K562 (cell line): Measurements from ENCODE around the gene CALML3. TPM values are rescaled to one million over a fixed set of nuclear protein-coding genes. Genes with fewer than 3 reads are reported as not detected.

Experiments used
- ATAC-seq: fragments of 200-7000 bp; cut with Tn5 transposase; 3 replicates; pipeline ENCODE4 v1.9.1; 2020; ENCODE audit warnings: moderate library complexity
- BruUV-seq: library from RNA; stranded (reverse); fragments of 400-500 nt; replicated peaks from 2 replicates; lab custom pipeline; 2021; lab: Mats Ljungman, UMichigan
- CTCF ChIA-PET: fragments of 300-600 bp; formaldehyde crosslinking; extraction: SDS; loops from one replicate; lab custom pipeline; 2021; ENCODE audit warnings: low intra/inter-chr PET ratio; lab: Yijun Ruan, JAX
- POLR2A ChIA-PET: fragments of 300-600, 350-650 bp; sonication (Branson Sonifier 250); formaldehyde crosslinking; extraction: SDS; loops from one replicate; lab custom pipeline; 2021; ENCODE audit warnings: antibody characterized with exemption, inconsistent platforms; lab: Yijun Ruan, JAX
- DNase-seq, 4 experiments: peaks; one replicate each; pipeline versions ENCODE4 v3.0.0 to v3.0.0-alpha.2; 2011 to 2018; ENCODE audit warnings: low spot score in 3 of 4, mixed read lengths in 3 of 4; ENCODE audit errors: extremely low read depth in 1 of 4
- FAIRE-seq: peaks from 2 replicates; lab custom pipeline; 2011; peaks lifted over from hg19 to GRCh38; lab: Jason Lieb, UNC
- H2AFZ ChIP-seq: 2 replicates; pipeline ENCODE4 v1.6.0; 2011; ENCODE audit warnings: low read depth, low read length, control low read depth, inconsistent platforms
- H3K27ac ChIP-seq: fragments of 200-600 bp; 3 replicates; pipeline ENCODE4 v1.8.0; 2011; ENCODE audit warnings: low read depth, mild to moderate bottlenecking, control low read depth, inconsistent platforms, low read length, moderate library complexity, mixed read lengths; ENCODE audit errors: extremely low read depth
- H3K27me3 ChIP-seq, 2 experiments: fragments of 300-600 bp in 1 of 2; 2 replicates in 1 of 2; 3 replicates in 1 of 2; pipeline versions ENCODE4 v1.6.0 to v1.8.0; 2011; ENCODE audit warnings: inconsistent platforms in 2 of 2, low read length in 2 of 2, mild to moderate bottlenecking in 1 of 2, mixed read lengths in 1 of 2, moderate library complexity in 1 of 2; ENCODE audit not compliant: control insufficient read depth in 2 of 2, insufficient read depth in 2 of 2
- H3K36me3 ChIP-seq: fragments of 300-600 bp; 3 replicates; pipeline ENCODE4 v1.8.0; 2011; ENCODE audit warnings: mild to moderate bottlenecking, low read length, inconsistent platforms; ENCODE audit not compliant: control insufficient read depth, insufficient read depth
- H3K4me1 ChIP-seq, 2 experiments: fragments of 200-600 bp in 1 of 2; replicated peaks in 1 of 2; 2 replicates in 1 of 2; 3 replicates in 1 of 2; pipeline versions ENCODE4 v1.5.1 to v1.8.0; 2011; ENCODE audit warnings: inconsistent platforms in 2 of 2, low read length in 2 of 2, mild to moderate bottlenecking in 1 of 2, mixed read lengths in 1 of 2, moderate library complexity in 1 of 2; ENCODE audit not compliant: control insufficient read depth in 2 of 2, insufficient read depth in 2 of 2
- H3K4me2 ChIP-seq: 2 replicates; pipeline ENCODE4 v1.6.1; 2011; ENCODE audit warnings: low read length, control low read depth, inconsistent platforms, mixed read lengths; ENCODE audit not compliant: insufficient read depth
- H3K4me3 ChIP-seq: fragments of 200-600 bp; sonication (generic), shearing (Covaris generic); 2 replicates; pipeline ENCODE4 v1.5.1; 2016; ENCODE audit warnings: control low read depth, inconsistent platforms
- H3K79me2 ChIP-seq: fragments of 200-600 bp; 3 replicates; pipeline ENCODE4 v1.8.0; 2011; ENCODE audit warnings: low read length, inconsistent platforms; ENCODE audit not compliant: control insufficient read depth, insufficient read depth
- H3K9ac ChIP-seq, 2 experiments: 2 replicates each; pipeline versions ENCODE4 v1.6.0 to v1.6.1; 2011; ENCODE audit warnings: low read depth in 2 of 2, low read length in 2 of 2, control low read depth in 1 of 2, inconsistent platforms in 1 of 2, mild to moderate bottlenecking in 1 of 2, mixed read lengths in 1 of 2; ENCODE audit not compliant: insufficient read depth in 1 of 2
- H3K9me1 ChIP-seq: one replicate; pipeline ENCODE4 v1.6.0; 2011; ENCODE audit warnings: inconsistent platforms, mild to moderate bottlenecking, low read length, moderate library complexity; ENCODE audit not compliant: control insufficient read depth, insufficient read depth
- H3K9me3 ChIP-seq: replicated peaks from 2 replicates; pipeline ENCODE4 v1.5.1; 2011; ENCODE audit warnings: low read depth, low read length, inconsistent platforms; ENCODE audit not compliant: control insufficient read depth, insufficient read depth
- H4K20me1 ChIP-seq: replicated peaks from 2 replicates; pipeline ENCODE4 v1.6.1; 2011; ENCODE audit warnings: low read length, inconsistent platforms, mixed read lengths; ENCODE audit not compliant: control insufficient read depth, insufficient read depth
- C11orf30 ChIP-seq: fragments of 450-650 bp; IDR thresholded peaks from 2 replicates; pipeline ENCODE4 v1.6.1; 2016; ENCODE audit warnings: low read depth, mild to moderate bottlenecking
- E2F4 ChIP-seq: sonication (generic); formaldehyde crosslinking; IDR thresholded peaks from 2 replicates; pipeline ENCODE4 v1.8.0; 2022; ENCODE audit warnings: mild to moderate bottlenecking, low read depth, missing genetic modification reagents
- ETV6 ChIP-seq, 3 experiments: fragments of 150-350 bp in 1 of 3; sonication (generic) in 1 of 3; formaldehyde crosslinking in 1 of 3; IDR thresholded peaks; 2 replicates each; pipeline versions ENCODE4 v1.6.1 to v1.8.0; 2014 to 2022; ENCODE audit warnings: borderline replicate concordance in 2 of 3, low read depth in 2 of 3, antibody characterized with exemption in 1 of 3, low read length in 1 of 3, mild to moderate bottlenecking in 1 of 3, missing genetic modification reagents in 1 of 3
- FIP1L1 ChIP-seq: fragments of 200-400 bp; formaldehyde crosslinking; IDR thresholded peaks from 2 replicates; pipeline ENCODE4 v1.6.1; 2018; ENCODE audit warnings: mild to moderate bottlenecking, low read depth, low read length; ENCODE audit not compliant: poor library complexity, severe bottlenecking
- GTF2B ChIP-seq: IDR thresholded peaks from 2 replicates; pipeline ENCODE4 v1.6.1; 2011; ENCODE audit not compliant: insufficient read length; ENCODE audit errors: extremely low read depth
- POLR2AphosphoS5 ChIP-seq: IDR thresholded peaks from 2 replicates; pipeline ENCODE4 v1.6.1; 2011; ENCODE audit warnings: mild to moderate bottlenecking, low read depth, low read length, moderate library complexity; ENCODE audit not compliant: control insufficient read depth, insufficient read depth
- PPARD ChIP-seq: fragments of 250-450 bp; sonication (Bioruptor Pico); IDR thresholded peaks from 2 replicates; pipeline ENCODE4 v1.8.0; 2022; ENCODE audit warnings: inconsistent platforms, mild to moderate bottlenecking, moderate library complexity
- RBM39 ChIP-seq: fragments of 200-400 bp; formaldehyde crosslinking; optimal IDR thresholded peaks from 2 replicates; pipeline ENCODE3; 2018; ENCODE audit warnings: low read depth, low read length
- RHOXF2B ChIP-seq: fragments of 250-450 bp; sonication (Bioruptor Pico); conservative IDR thresholded peaks from 2 replicates; pipeline ENCODE4 v1.5.1; 2021
- RUNX1 ChIP-seq: sonication (generic); IDR thresholded peaks from 2 replicates; pipeline ENCODE4 v1.6.1; 2016; ENCODE audit warnings: antibody characterized with exemption, low read depth
- SMC3 ChIP-seq: conservative IDR thresholded peaks from 2 replicates; pipeline ENCODE4 v1.6.1; 2011; ENCODE audit warnings: low read depth, low read length, improper control_type of control experiment; ENCODE audit not compliant: insufficient read depth
- TCF7 ChIP-seq: sonication (generic); IDR thresholded peaks from 2 replicates; pipeline ENCODE4 v1.6.1; 2016; ENCODE audit warnings: antibody characterized with exemption, borderline replicate concordance
- TRIM24 ChIP-seq, 2 experiments: fragments of 450-650 bp; IDR thresholded peaks; 2 replicates each; pipeline ENCODE4 v1.6.1; 2016
- ZNF146 ChIP-seq: IDR thresholded peaks from one replicate; pipeline ENCODE4 v1.6.1; 2018; ENCODE audit warnings: missing compliant biosample characterization; ENCODE audit not compliant: unreplicated experiment
- WGBS: fragments of 100-300 bp; shearing (Covaris generic); methylation state at CpG from one replicate; pipeline ENCODE4 v1.1.6; 2016; ENCODE audit warnings: low coverage, mixed read lengths; ENCODE audit not compliant: insufficient coverage; ENCODE audit errors: missing lambda C conversion rate; 5-methylcytosine and 5-hydroxymethylcytosine counted together
- in situ Hi-C: fragments of 300-500 bp; cut with MboI; formaldehyde crosslinking; loops from 4 replicates; pipeline ENCODE4 v1.15.0; 2018; ENCODE audit warnings: inconsistent platforms, mixed read lengths
- intact Hi-C: fragments of 100-400 bp; cut with micrococcal nuclease; formaldehyde crosslinking; loops from 2 replicates; pipeline ENCODE4 v1.14.2; 2022
- polyA plus RNA-seq, 8 experiments: library from polyadenylated mRNA; depleted of rRNA in 4 of 8; stranded (reverse) in 5 of 8; unstranded in 3 of 8; fragments of >200 nt; fragmentation: Nextera tagmentation in 2 of 8; fragmentation: Illumina TruSeq in 1 of 8; extraction: Ambion mirVana in 2 of 8; extraction: Trizol in 1 of 8; gene quantifications; 2 replicates each; pipeline versions ENCODE4 v1.2.1 to v1.2.3, GENCODE V29; 2011 to 2014; ENCODE audit warnings: inconsistent platforms in 1 of 8, missing spikeins in 1 of 8
- total RNA-seq, 7 experiments: library from RNA; depleted of rRNA in 6 of 7; stranded (reverse); fragments of >200 nt in 6 of 7; fragmentation: Illumina TruSeq in 2 of 7; extraction: Trizol in 2 of 7; gene quantifications; 2 replicates each; pipeline versions ENCODE4 v1.2.1 to v1.2.3, GENCODE V29; 2011 to 2021; ENCODE audit warnings: low replicate concordance in 1 of 7
- TF ChIP-seq, protein P1 (sequence below): fragments of 250-450 bp; sonication (Bioruptor Pico); IDR thresholded peaks from 2 replicates; pipeline ENCODE4 v1.9.0; 2021; ENCODE audit warnings: mild to moderate bottlenecking, inconsistent platforms

Gene CALML3
- total and polyA plus RNA-seq, 9 of the 15 experiments (the other 6 are each of a cell fraction or from before 2014, with no cell fraction given) = not detected

- Histone ChIP-seq H3K9me3 (no peaks in the 10 kb centered on the region), H3K79me2 (no peaks in the 10 kb centered on the region), H3K27ac (no peak overlapping the region), H3K4me2 (0 out of 2 replicates have a peak overlapping the region, but pooled peaks have one; percentile 22), H3K36me3 (no peaks in the 10 kb centered on the region), H4K20me1 (no peaks in the 10 kb centered on the region), H3K4me3 (no peak overlapping the region), H3K9ac (no peak overlapping the region), H2AFZ (peak overlapping the region; percentile 73), H3K9me1 (no peaks in the 10 kb centered on the region), H3K27me3 (no peaks in the 10 kb centered on the region), H3K4me1 (peaks cover 43 to 55% of the 10 kb centered on the region in 2 experiments)
- DNase-seq (no peak), FAIRE-seq (peak; percentile 52), ATAC-seq (no peak)
- CTCF ChIA-PET = no interaction called here
- WGBS = 31% methylated on average over 9 of the region's 9 CpGs
- intact Hi-C loops = no loop called here
- no TSS peak for BruUV-seq
- POLR2A ChIA-PET = interaction anchor here (1.4 to 2.1 kb wide), 2 partner anchors 10 kb away, joined by 4 to 8 read pairs; no protein-coding TSS in a partner anchor
- in situ Hi-C loops = no loop called here
- TF ChIP-seq FIP1L1 (no peak), C11orf30 (no peak), RHOXF2B (no peak), SMC3 (no peak), POLR2AphosphoS5 (no peak), TCF7 (no peak), PPARD (no peak), E2F4 (no peak), RUNX1 (no peak), ZNF146 (CRISPR knock-in tag) (no peak), TRIM24 (IDR thresholded peaks at IDR 0.05) (no peak), RBM39 (no peak), GTF2B (no peak), ETV6 (IDR thresholded peaks at IDR 0.05; ENCODE audit: borderline replicate concordance in 1 of 2, low read depth in 2 of 2, low read length in 1 of 2) (no peak), ETV6 (CRISPR knock-in tag; IDR thresholded peaks at IDR 0.05; ENCODE audit: borderline replicate concordance) (no peak)
- TF ChIP-seq, protein P1, sequence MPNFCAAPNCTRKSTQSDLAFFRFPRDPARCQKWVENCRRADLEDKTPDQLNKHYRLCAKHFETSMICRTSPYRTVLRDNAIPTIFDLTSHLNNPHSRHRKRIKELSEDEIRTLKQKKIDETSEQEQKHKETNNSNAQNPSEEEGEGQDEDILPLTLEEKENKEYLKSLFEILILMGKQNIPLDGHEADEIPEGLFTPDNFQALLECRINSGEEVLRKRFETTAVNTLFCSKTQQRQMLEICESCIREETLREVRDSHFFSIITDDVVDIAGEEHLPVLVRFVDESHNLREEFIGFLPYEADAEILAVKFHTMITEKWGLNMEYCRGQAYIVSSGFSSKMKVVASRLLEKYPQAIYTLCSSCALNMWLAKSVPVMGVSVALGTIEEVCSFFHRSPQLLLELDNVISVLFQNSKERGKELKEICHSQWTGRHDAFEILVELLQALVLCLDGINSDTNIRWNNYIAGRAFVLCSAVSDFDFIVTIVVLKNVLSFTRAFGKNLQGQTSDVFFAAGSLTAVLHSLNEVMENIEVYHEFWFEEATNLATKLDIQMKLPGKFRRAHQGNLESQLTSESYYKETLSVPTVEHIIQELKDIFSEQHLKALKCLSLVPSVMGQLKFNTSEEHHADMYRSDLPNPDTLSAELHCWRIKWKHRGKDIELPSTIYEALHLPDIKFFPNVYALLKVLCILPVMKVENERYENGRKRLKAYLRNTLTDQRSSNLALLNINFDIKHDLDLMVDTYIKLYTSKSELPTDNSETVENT = no peak
These were observed 34.9 kb downstream of the CALML3 start for GRCh38 chr10:5559642-5560141.
